DMS114 treated with DMSO at 0.1 percent for 48 hours (cell line): Measurements from ENCODE around the gene TMEM250.
A peak's percentile ranks its signal among the peaks of the same experiment; 100 is the strongest.

ENCODE experiments used
- DNase-seq: peaks from one replicate; lab custom pipeline; 2025; ENCODE audit not compliant: unreplicated experiment; lab: John Stamatoyannopoulos, UW

TMEM250 gene

GRCh38 chr9:136096505-136097001 lies 22.1 kb downstream of the TMEM250 start:
- DNase-seq: no peak

GRCh38 chr9:136095070-136096058 lies 23.3 kb downstream of the TMEM250 start, which contains the start of gene NACC2:
Gene NACC2 (minus strand): TSS chr9:136095289. CDS start chr9:136050521, 44,768 bp downstream.
- no peak for DNase-seq

- DNase-seq: no peak
These were observed 24.4 kb downstream of the TMEM250 start for GRCh38 chr9:136093995-136094881.

- no peak for DNase-seq
These were observed 25.2 kb downstream of the TMEM250 start for GRCh38 chr9:136093346-136093986.

- no peak for DNase-seq
These were observed 25.9 kb downstream of the TMEM250 start for GRCh38 chr9:136092741-136093140.

- no peak for DNase-seq
These were observed 26.4 kb downstream of the TMEM250 start for GRCh38 chr9:136092353-136092650.

GRCh38 chr9:136091582-136092352 lies 26.9 kb downstream of the TMEM250 start:
- DNase-seq: no peak

GRCh38 chr9:136090768-136091581 lies 27.7 kb downstream of the TMEM250 start:
- DNase-seq: no peak

GRCh38 chr9:136090056-136090735 lies 28.5 kb downstream of the TMEM250 start:
- no peak for DNase-seq

- peak; percentile 23 for DNase-seq
These were observed 29.0 kb downstream of the TMEM250 start for GRCh38 chr9:136089697-136090045.

GRCh38 chr9:136088939-136089696 lies 29.6 kb downstream of the TMEM250 start:
- no peak for DNase-seq

- DNase-seq: no peak
These were observed 30.2 kb downstream of the TMEM250 start for GRCh38 chr9:136088481-136088938.

GRCh38 chr9:136087741-136088480 lies 30.8 kb downstream of the TMEM250 start:
- no peak for DNase-seq

- no peak for DNase-seq
These were observed 31.5 kb downstream of the TMEM250 start for GRCh38 chr9:136086951-136087740.

- DNase-seq: no peak
These were observed 32.3 kb downstream of the TMEM250 start for GRCh38 chr9:136086213-136086881.

GRCh38 chr9:136085815-136086212 lies 32.9 kb downstream of the TMEM250 start:
- DNase-seq: no peak
